Endometrial microvascular endothelial cells (primary cell): ENCODE measurements around the gene HYAL2. TPM values are rescaled to one million over a fixed set of nuclear protein-coding genes. Genes with fewer than 3 reads are reported as not detected.
"Not testable (repeated sequence)": the region's sequence is repeated elsewhere in the genome, so short reads cannot be mapped to it uniquely, and the experiment has no call there.

Experiments used
- in situ Hi-C: cut with HindIII; loops from 2 replicates; pipeline ENCODE4 v1.10.0; 2017; ENCODE audit warnings: low sequenced_read_pairs, low pct_unique_long_range_greater_than_20kb; ENCODE audit errors: inconsistent ontology term
- total RNA-seq: library from RNA; depleted of rRNA; stranded (reverse); fragments of >200 nt; gene quantifications from one replicate; pipeline ENCODE4 v1.2.3, GENCODE V29; 2015; ENCODE audit errors: inconsistent ontology term

The HYAL2 gene
- total RNA-seq, 1 donor from 2014 or later: 432 TPM

DNA sequence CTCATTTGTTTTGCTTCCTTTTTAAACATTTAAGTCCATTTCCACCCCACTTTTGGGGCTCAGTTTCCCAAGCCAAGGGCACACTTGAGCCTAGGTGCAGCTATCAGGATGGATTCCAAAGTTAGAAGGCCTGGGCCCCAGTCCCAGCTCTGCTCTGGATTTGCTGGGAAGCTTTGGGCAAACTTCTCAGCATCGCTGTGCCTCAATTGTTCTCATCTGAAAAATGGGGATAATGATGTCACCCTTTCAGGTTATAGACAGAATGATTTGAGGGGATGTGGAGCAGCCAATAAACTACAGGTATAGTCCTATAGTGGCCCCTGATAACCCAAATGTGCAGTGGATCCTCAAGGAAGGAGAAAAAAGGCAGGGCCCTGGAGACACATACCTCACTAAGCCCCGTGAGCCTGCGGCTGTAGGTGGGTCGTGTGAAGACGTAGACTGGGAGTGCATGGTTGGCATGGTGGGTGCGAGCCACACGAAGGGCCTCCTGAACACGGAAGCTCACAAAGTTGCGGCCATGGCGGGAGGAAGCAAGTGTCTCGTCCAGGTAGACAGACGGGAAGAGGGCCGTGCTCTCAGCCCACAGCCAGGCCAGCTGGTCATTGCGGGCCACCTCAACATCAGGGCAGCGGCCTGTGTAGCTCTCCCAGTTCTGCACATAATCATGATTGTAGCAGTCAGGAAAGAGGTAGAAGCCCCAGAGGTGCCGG, 3.2 kb downstream of the HYAL2 start:
- in situ Hi-C loops: no loop called here

DNA sequence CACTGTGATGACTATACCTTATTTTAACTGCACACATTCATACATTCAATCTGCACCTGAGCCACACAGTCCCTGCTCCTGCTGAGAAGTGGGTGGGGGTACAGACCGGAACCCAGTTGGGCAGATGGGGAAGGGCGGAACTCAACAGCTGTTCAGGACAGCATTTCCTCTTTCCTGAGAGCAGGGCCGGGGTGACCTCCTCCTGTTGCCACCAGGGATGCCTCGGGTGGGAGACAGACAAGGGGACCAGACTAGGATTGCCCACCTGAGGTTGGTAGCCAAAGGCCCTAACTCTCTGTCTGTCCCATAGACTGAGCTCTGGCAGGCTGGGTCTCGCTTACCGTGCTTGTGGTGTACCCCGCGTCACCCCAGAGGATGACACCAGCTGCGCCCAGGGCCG, 3.9 kb downstream of the HYAL2 start:
- in situ Hi-C loops: no loop called here

DNA sequence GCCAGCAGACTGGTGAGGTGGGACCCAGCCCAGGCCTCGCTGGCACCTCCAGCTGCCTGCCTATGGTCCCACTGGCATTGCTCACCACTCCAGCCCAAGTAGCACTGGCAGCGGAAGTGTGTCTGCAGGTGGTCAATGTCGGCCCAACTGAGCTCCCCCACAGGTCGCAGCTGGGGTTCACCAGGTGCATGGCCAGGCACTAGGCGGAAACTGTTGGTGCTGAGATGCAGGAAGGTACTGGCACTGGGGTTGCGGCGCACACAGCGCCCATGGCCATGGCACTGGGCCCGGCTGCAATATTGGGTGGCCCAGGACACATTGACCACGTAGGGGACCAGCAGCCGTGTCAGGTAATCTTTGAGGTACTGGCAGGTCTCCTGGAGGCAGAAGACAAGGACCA, 4.4 kb downstream of the HYAL2 start:
- in situ Hi-C loops: no loop called here

DNA sequence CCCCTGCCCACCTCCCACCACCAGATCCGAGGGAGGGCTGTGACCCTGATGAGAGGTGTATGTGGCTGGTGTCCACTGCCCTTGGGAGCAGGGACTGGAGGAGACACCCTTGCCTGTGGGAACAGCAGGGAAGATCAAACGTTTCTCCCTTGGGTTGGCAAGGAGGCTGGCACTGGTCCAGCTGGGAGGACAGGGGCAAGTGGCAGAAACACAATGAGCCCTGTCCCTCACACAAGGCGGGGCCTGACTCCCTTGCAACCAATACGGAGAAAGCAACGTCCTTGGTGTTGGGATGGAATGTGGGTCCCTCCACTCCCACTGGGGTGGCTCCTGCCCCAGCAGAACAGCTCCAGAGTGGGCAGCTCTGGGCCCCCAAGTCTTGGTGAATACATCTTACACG, 5.2 kb downstream of the HYAL2 start:
- in situ Hi-C loops: no loop called here

DNA sequence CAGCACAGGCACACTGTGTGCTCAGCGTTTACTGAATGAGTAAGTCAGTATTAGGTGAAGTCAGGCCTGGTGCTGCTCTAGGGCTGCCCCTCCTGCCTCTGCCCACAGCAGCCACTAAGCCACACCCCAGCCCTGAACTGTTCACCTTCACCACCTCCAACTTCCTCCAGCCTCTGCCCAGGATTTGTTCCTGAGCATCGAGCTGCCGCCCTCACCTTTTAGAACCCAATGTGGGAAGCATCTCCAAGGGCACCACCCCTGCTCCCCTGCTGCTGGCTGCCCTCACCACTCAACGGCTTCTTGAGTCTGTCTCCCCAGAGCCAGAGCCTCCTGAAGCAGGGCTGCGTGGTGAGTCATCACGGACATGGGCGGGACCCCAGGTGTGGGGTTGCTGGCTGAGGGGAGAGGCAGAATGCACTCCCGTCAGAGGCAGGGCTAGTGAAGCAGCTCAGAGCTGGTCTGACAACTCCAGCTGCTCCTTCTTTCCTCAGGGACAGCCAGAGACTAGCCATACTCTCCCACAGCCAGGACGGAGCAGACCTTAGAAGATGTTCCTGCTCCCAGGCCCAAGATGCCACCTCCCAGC, 5.8 kb downstream of the HYAL2 start:
- in situ Hi-C loops: no loop called here

DNA sequence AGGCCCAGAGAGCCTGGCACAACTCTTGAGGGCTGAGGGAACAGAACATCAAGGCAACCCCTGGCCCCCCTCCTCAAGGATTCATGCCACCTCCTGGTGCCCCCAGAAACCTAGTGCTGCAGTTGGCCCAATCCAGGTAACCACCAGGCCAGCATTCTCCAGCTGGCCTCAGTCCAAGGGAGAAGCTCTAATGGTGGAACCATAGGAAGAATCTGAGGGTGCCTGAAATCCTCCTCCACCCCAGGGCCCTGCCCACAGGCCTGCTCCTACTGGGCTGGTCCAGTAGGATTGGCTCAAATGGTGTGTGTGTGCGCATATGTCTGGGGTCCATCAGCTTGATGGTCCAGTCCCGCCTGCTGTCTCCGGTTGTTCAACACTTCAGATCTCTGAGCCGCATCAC, 7.7 kb downstream of the HYAL2 start:
- in situ Hi-C loops: no loop called here

DNA sequence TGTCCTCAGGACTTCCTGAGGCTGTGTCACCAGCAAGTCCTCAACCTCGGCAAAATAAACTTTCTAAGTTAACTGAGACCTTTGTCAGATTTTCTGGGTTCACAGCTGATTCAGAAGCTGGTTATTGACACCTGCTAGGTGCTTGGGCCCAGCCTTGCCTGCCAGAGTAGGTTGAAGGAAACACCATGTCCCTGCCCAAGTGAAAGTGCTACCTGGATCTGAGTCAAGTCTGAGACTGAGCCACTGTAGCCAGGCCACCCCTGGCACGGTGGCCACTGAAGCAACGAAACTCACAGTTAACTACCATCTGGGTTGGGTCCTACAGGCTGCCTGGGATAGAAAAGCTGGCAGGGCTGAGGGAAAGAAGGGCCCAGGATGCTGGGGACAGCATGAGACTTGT, 8.2 kb downstream of the HYAL2 start:
- in situ Hi-C loops: no loop called here

DNA sequence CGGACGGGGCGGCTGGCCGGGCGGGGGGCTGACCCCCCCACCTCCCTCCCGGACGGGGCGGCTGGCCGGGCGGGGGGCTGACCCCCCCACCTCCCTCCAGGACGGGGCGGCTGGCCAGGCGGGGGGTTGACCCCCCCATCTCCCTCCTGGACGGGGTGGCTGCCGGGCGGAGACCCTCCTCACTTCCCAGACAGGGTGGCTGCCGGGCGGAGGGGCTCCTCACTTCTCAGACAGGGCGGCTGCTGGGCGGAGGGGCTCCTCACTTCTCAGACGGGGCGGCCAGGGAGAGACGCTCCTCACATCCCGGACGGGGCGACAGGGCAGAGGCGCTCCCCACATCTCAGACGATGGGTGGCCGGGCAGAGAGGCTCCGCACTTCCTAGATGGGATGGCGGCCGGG, 10.5 kb downstream of the HYAL2 start:
- in situ Hi-C loops: not testable (repeated sequence)

DNA sequence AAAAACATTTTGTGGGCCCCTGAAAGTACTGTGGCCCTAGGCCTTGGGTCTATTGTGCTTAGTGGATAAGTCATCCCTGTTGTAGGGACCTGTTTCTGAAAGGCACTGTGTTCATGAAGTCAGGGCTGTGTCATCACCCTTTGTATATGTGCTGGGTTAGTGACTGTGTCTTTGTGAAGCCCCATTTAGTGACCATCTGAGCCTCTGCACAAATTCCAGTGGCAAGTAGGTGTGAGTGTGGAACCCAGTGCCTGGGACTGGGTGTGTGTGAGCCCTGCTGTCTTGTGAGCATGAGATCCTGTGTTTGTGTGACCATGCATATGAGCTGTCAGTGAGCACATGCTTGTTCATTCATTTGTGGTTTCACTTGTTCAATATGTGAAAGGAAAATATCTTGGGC, 17.9 kb downstream of the HYAL2 start:
- in situ Hi-C loops: no loop called here

DNA sequence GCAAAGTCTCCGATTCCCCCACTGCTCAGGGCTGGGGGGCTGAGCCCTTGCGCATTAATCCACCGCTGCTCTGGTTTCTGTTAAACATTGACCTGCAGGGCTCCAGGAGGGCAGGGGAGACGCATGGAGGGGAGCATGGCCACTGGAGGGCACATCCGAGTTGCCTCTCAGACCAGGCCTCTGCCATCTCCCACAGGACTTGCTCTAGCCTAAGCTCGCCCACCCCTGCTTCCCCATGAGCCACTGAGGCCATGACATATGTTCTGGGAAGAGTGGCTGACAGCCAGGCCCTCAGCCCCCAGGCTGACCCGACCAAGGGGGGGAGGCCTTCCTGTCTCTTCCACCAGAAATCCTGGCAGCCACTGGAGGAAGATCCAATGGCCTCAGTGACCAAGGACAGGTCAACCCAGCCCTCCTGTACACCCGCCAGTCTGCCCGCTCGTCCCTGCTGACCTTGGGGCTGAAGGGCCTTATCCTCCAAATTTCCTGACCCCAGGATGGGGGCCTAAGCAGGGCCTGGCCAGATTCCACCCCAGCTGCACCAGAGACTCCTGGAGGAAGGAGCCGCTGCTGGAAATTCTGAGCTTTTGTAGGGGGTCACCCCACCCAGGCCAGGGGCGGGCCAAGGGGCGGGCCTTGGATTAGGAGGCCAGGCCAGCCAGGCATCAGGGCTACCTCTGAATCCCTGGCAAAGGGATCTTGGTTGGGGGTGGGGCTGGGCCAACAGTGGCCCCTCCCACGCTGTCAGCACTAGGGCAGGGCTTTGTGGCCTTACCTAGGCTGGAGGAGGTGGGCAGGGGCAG, 19.3 kb downstream of the HYAL2 start, which contains the start of gene HYAL1:
Gene HYAL1 (minus strand): TSS at position 562 of the 803 bp plus-strand sequence. CDS start 618 bp downstream, outside the sequence.
- in situ Hi-C loops: no loop called here

DNA sequence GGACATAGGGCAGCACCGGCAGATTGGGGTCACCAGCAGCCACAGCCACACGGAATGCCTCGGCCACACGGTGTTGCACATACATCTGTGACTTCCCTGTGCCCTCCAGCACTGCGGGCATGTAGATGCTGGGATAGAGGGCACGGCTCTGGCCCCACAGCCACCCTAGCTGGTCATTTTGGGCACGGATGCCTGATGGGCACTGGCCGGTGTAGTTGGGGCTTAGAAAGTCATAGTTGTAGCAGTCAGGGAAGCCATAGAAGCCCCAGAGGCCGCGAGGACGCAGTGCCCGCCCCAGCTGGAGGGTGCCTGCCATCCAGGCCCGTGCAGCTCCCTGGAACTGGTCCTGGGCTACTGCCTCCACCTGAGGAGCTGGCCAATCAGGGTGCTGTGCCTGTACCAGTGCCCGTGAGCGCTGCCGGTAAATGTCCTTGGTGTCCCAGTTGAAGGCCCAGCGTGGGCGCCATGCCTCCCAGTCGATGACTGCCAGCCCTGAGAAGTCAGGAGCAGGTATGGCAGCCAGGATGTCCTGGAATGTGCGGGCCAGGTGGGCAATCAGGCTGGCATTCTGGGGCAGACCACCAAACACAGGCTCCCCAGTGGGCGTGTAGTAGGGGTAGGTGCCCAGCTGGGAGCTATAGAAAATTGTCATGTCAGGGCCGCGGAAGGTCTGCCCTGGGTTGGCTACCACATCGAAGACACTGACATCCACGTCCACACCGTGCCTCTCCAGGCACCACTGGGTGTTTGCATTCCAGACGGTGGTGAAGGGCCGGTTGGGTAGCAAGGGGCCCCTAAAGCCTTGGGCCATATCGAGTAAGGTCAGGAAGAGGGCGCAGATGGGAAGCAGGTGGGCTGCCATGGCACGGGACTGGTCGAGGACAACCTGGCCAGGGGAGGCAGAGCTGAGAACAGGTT, 20.2 kb downstream of the HYAL2 start:
- in situ Hi-C loops: no loop called here

DNA sequence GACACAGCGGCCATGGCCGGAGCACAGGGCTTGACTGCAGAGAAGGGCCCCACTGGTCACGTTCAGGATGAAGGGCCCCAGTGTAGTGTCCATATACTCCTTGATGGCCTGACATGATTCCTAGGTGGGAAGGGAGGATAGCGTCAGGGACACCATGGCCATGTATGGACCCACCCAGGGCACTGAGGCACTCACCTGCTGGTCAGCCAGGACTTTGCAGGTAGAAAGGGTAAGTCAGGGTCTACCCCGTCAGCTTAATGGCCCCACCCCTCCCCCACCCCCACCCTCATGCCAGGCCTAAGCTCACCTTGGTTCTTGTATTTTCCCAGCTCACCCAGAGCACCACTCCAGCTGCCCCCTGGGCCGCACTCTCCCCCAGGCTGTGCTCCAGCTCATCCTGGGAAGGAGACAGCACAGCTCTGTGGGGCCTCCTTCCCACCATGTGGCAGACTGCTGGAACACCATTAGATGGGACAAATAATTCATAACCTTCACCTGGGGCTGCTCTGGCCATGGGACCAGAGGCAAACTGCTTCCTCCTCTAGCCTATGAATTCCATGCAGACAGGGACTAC, 21.8 kb downstream of the HYAL2 start:
- in situ Hi-C loops: no loop called here

DNA sequence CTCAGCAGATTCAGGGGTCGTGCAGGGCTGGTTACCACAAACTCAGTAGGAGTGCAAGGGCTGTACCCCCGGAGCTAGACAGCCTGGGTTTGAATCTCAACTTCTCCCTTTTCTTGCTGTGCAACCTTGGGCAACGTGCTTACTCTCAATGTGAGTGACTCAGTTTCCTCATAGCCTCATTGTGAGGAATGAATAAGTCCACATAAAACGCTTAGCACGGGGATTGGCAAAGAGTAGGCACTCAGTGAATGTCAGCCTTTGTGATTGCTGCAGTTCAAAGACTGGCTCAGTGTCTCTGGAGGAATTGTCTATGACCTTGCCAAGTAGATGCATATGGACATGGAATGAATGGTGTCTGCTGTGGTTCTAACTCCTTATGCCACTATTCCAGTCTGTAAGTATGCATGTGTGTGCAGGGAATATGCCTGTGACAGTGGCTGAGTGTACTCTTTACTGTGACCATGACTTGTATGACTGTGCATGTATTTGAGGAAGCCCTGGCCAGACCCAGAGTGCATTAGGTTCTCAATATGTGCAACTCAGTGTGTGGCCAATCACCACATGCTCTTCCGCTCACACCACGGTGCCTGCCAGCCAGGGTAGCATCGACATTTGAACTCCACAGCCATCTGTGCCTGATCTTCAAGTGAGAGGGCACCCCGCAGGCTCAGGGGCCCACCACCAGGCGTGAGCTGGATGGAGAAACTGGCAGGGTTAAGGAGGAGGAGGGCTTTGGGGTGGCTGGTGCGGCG, 22.4 kb downstream of the HYAL2 start:
- in situ Hi-C loops: no loop called here

DNA sequence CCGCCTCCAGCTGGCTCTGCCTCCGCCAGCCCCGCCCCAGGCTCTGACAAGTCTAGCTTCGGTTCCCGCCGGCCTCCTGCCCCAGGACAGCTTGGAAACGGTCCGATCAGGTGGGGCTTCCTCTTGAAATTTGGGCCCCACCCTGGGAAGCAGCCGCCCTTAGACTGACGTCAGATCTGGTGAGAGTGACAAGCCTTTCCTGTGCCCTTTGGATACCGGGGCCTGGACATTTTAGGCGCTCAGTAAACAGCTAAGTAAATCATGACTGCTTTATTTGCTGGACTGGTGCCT, 23.0 kb downstream of the HYAL2 start:
- in situ Hi-C loops: no loop called here

DNA sequence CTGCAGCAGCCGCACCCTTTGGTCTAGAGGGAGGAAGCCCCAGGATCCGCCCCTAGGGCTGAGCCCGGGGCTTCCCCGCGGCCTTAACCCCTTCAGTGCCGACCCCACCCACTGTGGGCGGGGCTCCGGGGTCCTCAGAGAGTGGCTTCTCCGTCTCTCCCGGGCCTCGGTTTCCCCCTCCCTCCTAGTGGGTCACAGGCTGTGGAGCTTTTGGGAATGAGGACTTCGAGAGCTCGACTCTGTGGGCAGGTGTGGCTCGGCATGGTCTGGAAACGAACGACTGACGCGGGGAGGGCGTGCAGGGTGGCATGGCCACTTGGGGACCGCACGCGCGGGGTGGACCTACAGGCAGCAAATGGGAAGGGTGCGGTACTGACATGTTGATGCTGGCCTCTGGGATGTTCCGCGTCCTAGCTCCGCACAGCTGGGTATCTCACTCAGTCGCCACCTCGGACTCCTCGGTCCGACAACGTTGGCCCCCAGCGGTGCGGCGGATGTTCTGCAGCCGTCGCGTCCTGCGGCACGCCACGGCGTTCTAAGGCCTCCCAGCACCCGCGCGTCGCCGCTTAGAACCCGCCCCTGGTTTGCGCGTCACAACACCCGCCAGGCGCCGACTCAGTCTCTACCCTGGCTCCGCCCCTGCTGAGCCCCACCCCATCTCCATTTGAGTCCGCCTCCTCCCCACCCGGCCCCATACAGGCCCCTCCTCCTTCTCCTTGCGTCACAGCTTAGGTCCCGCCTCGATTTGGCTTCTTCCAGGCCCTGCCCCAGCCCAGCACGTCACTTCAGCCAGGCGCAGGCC, 23.5 kb downstream of the HYAL2 start, which contains the start of the genes HYAL3 and NAA80:
Gene HYAL3 (minus strand): TSS at position 570 of the 802 bp plus-strand sequence. CDS start 3,803 bp downstream, outside the sequence.
Gene NAA80 (minus strand): TSS at position 570 of the 802 bp plus-strand sequence. CDS start 1,942 bp downstream, outside the sequence.
- in situ Hi-C loops: no loop called here

DNA sequence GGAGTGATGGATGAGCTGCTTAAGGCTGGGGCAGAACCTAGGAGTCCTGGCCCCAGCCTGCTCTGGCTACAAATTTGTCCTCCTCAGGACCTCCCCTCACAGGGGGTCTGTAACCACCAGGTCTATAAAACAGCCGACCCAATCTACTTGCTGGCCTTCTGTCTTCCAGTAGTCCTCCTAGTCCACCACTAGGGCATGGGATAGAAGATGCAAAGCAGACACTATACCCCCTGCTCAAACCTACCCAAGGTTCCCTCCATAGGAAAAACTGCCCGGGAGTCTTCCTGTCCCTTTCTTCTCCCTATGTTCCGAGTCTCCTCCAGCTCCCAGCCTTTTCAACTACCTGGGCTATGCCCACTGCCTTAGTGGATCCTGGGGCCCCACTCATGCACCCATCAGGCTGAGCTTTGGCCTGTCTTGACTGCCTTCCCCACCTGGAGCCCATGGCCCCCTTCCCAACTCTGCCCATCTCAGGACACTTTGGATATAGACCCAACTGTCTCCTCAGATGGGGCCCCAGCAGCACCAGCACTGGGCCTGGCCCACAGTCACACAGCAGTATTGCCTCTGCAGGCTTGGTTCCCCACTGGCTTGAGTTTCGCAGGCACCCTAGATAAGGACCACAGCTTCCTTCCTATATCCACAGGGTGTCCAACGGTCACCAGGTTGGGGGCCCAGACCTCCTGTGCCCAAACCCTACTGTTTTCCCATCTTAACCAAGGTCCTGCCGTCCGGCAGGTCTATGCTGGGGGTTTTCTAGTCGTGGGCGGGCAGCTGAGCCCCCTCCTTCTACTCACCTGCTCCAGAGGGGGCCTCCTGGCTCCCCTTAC, 24.4 kb downstream of the HYAL2 start:
- in situ Hi-C loops: no loop called here
